Measurements from ENCODE around the gene CCR1. TPM values are rescaled to one million over a fixed set of nuclear protein-coding genes. Genes with fewer than 3 reads are reported as not detected.

Gene CCR1
- total RNA-seq, 1 experiment from 2014 or later = not detected

- H3K4me1 ChIP-seq (ENCODE audit: insufficient read depth, low read length, poor library complexity, severe bottlenecking) = no peaks in the 10 kb centered on the region
- ChIA-PET CTCF (no interaction called here), POLR2A (ENCODE audit: low non-redundant PET) (no interaction called here)
- no TSS peak for BruUV-seq (replicated peaks)
- H3K9me3 ChIP-seq (ENCODE audit: low read depth, low read length, poor library complexity, severe bottlenecking) = no peaks in the 10 kb centered on the region
- no peak overlapping the region for H3K4me3 ChIP-seq (ENCODE audit: low read depth, low read length, poor library complexity, severe bottlenecking)
- intact Hi-C loops (cut with micrococcal nuclease; ENCODE audit: unreplicated experiment) = no loop called here
- H3K27me3 ChIP-seq (replicated peaks; ENCODE audit: insufficient read depth, low read depth, low read length, poor library complexity) = no peaks in the 10 kb centered on the region
- no peak overlapping the region for H3K27ac ChIP-seq (ENCODE audit: low read depth, low read length, poor library complexity, severe bottlenecking)
- no peak for TF ChIP-seq CTCF (conservative IDR thresholded peaks at IDR 0.05; ENCODE audit: low read depth, low read length)
- no peak for DNase-seq (ENCODE audit: low spot score)
- H3K36me3 ChIP-seq (ENCODE audit: insufficient read depth, low read length, poor library complexity, severe bottlenecking) = no peaks in the 10 kb centered on the region
Observed at GRCh38 chr3:46196261-46196957, 11.7 kb downstream of the CCR1 start.

GRCh38 chr3:46194868-46195553, 13.1 kb downstream of the CCR1 start:
- H3K36me3 ChIP-seq (ENCODE audit: insufficient read depth, low read length, poor library complexity, severe bottlenecking) = no peaks in the 10 kb centered on the region
- no TSS peak for BruUV-seq (replicated peaks)
- H3K9me3 ChIP-seq (ENCODE audit: low read depth, low read length, poor library complexity, severe bottlenecking) = no peaks in the 10 kb centered on the region
- no peaks in the 10 kb centered on the region for H3K4me1 ChIP-seq (ENCODE audit: insufficient read depth, low read length, poor library complexity, severe bottlenecking)
- TF ChIP-seq CTCF (conservative IDR thresholded peaks at IDR 0.05; ENCODE audit: low read depth, low read length) (no peak), EZH2 (IDR thresholded peaks at IDR 0.05; ENCODE audit: borderline replicate concordance, low read depth, low read length, poor library complexity, severe bottlenecking) (no peak)
- DNase-seq (ENCODE audit: low spot score) = no peak
- CTCF ChIA-PET = no interaction called here
- POLR2A ChIA-PET (ENCODE audit: low non-redundant PET) = no interaction called here
- no peaks in the 10 kb centered on the region for H3K27me3 ChIP-seq (replicated peaks; ENCODE audit: insufficient read depth, low read depth, low read length, poor library complexity)
- H3K4me3 ChIP-seq (ENCODE audit: low read depth, low read length, poor library complexity, severe bottlenecking) = no peak overlapping the region
- H3K27ac ChIP-seq (ENCODE audit: low read depth, low read length, poor library complexity, severe bottlenecking) = no peak overlapping the region
- intact Hi-C loops (cut with micrococcal nuclease; ENCODE audit: unreplicated experiment) = no loop called here

- intact Hi-C loops (cut with micrococcal nuclease; ENCODE audit: unreplicated experiment) = no loop called here
- no peaks in the 10 kb centered on the region for H3K9me3 ChIP-seq (ENCODE audit: low read depth, low read length, poor library complexity, severe bottlenecking)
- no peaks in the 10 kb centered on the region for H3K27me3 ChIP-seq (replicated peaks; ENCODE audit: insufficient read depth, low read depth, low read length, poor library complexity)
- H3K27ac ChIP-seq (ENCODE audit: low read depth, low read length, poor library complexity, severe bottlenecking) = no peak overlapping the region
- no peaks in the 10 kb centered on the region for H3K36me3 ChIP-seq (ENCODE audit: insufficient read depth, low read length, poor library complexity, severe bottlenecking)
- POLR2A ChIA-PET (ENCODE audit: low non-redundant PET) = no interaction called here
- TF ChIP-seq CTCF (conservative IDR thresholded peaks at IDR 0.05; ENCODE audit: low read depth, low read length) (no peak), EZH2 (IDR thresholded peaks at IDR 0.05; ENCODE audit: borderline replicate concordance, low read depth, low read length, poor library complexity, severe bottlenecking) (no peak)
- no TSS peak for BruUV-seq (replicated peaks)
- DNase-seq (ENCODE audit: low spot score) = no peak
- H3K4me3 ChIP-seq (ENCODE audit: low read depth, low read length, poor library complexity, severe bottlenecking) = no peak overlapping the region
- CTCF ChIA-PET = no interaction called here
- H3K4me1 ChIP-seq (ENCODE audit: insufficient read depth, low read length, poor library complexity, severe bottlenecking) = no peaks in the 10 kb centered on the region
Observed at GRCh38 chr3:46193436-46193835, 14.7 kb downstream of the CCR1 start.
